Measurements from ENCODE around the gene TMEM143. TPM values are rescaled to one million over a fixed set of nuclear protein-coding genes. Genes with fewer than 3 reads are reported as not detected.

The TMEM143 gene
- total and polyA plus RNA-seq, 2 donors (not counting 3 experiments of a cell fraction or from before 2014, with no cell fraction given) = 5.4 to 7.3 TPM

DNA sequence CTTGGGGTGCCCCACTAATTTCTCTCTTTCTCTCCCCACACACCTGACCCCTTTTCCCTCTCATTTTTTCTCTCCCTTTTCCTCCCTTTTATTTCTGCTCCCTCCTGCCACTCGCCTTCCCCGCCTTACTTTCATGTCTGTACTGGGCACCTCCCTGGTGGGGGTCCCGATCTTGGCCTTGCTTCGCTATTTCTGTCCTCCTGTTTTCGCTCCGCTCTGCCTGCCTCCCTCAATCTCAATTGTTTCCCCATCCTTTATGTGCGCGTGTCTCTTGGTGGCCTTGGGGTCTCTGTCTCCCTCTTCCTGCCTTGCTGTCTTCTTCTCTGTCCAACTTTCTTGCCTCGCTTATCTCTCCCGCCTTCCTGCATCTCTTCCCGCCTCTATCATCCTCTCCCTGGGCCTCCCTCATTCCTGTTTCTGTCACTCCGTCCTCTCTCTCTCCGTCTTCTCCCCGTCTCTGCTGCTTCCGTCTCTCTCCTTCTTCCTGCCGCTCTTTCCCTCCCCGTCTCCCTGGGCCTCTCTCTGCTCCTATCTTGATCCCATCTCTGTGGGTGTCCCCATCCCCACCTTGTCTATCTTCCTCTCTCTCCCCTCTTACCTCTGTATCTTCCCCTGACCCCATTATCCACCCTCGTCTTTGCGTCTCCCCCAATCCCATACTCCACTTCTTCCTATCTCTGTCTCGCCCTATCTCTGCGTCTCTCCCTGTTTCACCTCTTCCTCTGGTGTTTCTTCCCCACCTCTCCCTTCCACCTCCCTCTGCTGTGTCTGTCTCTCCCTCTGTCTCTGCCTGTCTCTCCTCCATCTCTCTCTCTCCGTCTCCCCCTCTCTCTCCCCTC lies 33.7 kb upstream of the TMEM143 start:
- Histone ChIP-seq H3K27ac (ENCODE audit: insufficient read depth, low read depth, low read length) (no peak overlapping the region), H3K9me3 (replicated peaks; ENCODE audit: control insufficient read depth, insufficient read depth, low read length) (no peaks in the 10 kb centered on the region), H3K9ac (replicated peaks; ENCODE audit: extremely low read depth, insufficient read depth, low read length) (peak overlapping the region; percentile 14), H4K20me1 (replicated peaks; ENCODE audit: control insufficient read depth, extremely low read depth, insufficient read depth, low read length) (no peaks in the 10 kb centered on the region), H3K9me1 (replicated peaks; ENCODE audit: control insufficient read depth, extremely low read depth, insufficient read depth, low read length) (no peaks in the 10 kb centered on the region), H3K4me2 (ENCODE audit: insufficient read depth, low read length) (peak overlapping the region; percentile 36), H3K36me3 (ENCODE audit: control insufficient read depth in 2 of 2, extremely low read depth in 1 of 2, insufficient read depth in 2 of 2, low read length in 2 of 2) (no peaks in the 10 kb centered on the region), H3K79me2 (ENCODE audit: control insufficient read depth, insufficient read depth, low read length) (no peaks in the 10 kb centered on the region), H3K4me3 (replicated peaks in 1 of 3; ENCODE audit: insufficient read depth in 1 of 3, low read depth in 1 of 3, low read length in 3 of 3) (peak overlapping the region; percentile 29 to 38 (median 32)), H3K4me1 (ENCODE audit: control insufficient read depth, extremely low read depth, insufficient read depth, low read length) (peaks cover 10% of the 10 kb centered on the region), H2AFZ (ENCODE audit: low read depth, low read length) (peak overlapping the region; percentile 58), H3K27me3 (ENCODE audit: control insufficient read depth in 2 of 2, insufficient read depth in 2 of 2, low read length in 2 of 2) (peaks cover 21 to 33% of the 10 kb centered on the region in 2 experiments)
- FAIRE-seq = peak; percentile 74
- intact Hi-C loops (cut with micrococcal nuclease) (loop anchor here (2.0 to 5.0 kb wide), 3 partner anchors 17 to 85 kb away; partner anchors contain the start of gene GRWD1), dilution Hi-C loops (cut with MboI; ENCODE audit: extremely low pct_ligation_motif_present, low sequenced_read_pairs) (no loop called here)
- CTCF ChIA-PET = no interaction called here
- POLR2A ChIA-PET = no interaction called here
- BruUV-seq (replicated peaks) = no TSS peak
- no peak for DNase-seq (ENCODE audit: low read depth, low spot score)
- peak; percentile 12 for TF ChIP-seq POLR2A (IDR thresholded peaks at IDR 0.05; ENCODE audit: low read depth, low read length)
- peak; percentile 40 for TF ChIP-seq EZH2 (IDR thresholded peaks at IDR 0.05; ENCODE audit: borderline replicate concordance, low read depth, low read length, severe bottlenecking)
- no peak for TF ChIP-seq MYC (IDR thresholded peaks at IDR 0.05; ENCODE audit: low read depth, low read length)

DNA sequence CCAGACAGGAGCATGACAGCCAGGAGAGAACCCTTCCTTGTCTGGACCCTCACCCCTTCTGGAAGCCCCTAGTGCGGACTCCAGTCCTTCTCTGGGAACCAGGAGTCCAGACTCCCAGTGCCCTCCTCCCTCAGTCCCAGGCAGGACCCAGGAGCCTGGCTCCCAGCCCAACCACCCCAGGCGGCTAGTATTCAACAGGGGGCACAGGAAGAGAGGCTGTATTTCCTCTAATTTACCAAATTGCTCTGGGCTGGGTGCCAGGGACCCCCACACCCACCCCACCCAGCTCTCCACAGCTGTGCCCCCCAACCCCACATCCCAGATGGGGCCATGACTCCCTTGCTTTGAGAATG lies 33.1 kb upstream of the TMEM143 start:
- dilution Hi-C loops (cut with MboI; ENCODE audit: extremely low pct_ligation_motif_present, low sequenced_read_pairs) = no loop called here
- H3K79me2 ChIP-seq (ENCODE audit: control insufficient read depth, insufficient read depth, low read length) = no peaks in the 10 kb centered on the region
- H3K4me2 ChIP-seq (ENCODE audit: insufficient read depth, low read length) = no peak overlapping the region
- ChIA-PET CTCF (no interaction called here), POLR2A (no interaction called here)
- H3K27me3 ChIP-seq (ENCODE audit: control insufficient read depth in 2 of 2, insufficient read depth in 2 of 2, low read length in 2 of 2) = peaks cover 21 to 33% of the 10 kb centered on the region in 2 experiments
- FAIRE-seq (no peak), DNase-seq (ENCODE audit: low read depth, low spot score) (no peak)
- no peaks in the 10 kb centered on the region for H4K20me1 ChIP-seq (replicated peaks; ENCODE audit: control insufficient read depth, extremely low read depth, insufficient read depth, low read length)
- H3K9me3 ChIP-seq (replicated peaks; ENCODE audit: control insufficient read depth, insufficient read depth, low read length) = no peaks in the 10 kb centered on the region
- no peak overlapping the region for H3K4me3 ChIP-seq (replicated peaks in 1 of 3; ENCODE audit: insufficient read depth in 1 of 3, low read depth in 1 of 3, low read length in 3 of 3)
- TF ChIP-seq MYC (IDR thresholded peaks at IDR 0.05; ENCODE audit: low read depth, low read length) = no peak
- peak; percentile 47 for TF ChIP-seq POLR2A (IDR thresholded peaks at IDR 0.05; ENCODE audit: low read depth, low read length)
- H2AFZ ChIP-seq (ENCODE audit: low read depth, low read length) = no peak overlapping the region
- intact Hi-C loops (cut with micrococcal nuclease) = loop anchor here (5.0 kb wide), 1 partner anchor 86 kb away; no protein-coding TSS in a partner anchor
- no peak overlapping the region for H3K9ac ChIP-seq (replicated peaks; ENCODE audit: extremely low read depth, insufficient read depth, low read length)
- H3K4me1 ChIP-seq (ENCODE audit: control insufficient read depth, extremely low read depth, insufficient read depth, low read length) = peaks cover 10% of the 10 kb centered on the region
- no peak overlapping the region for H3K27ac ChIP-seq (ENCODE audit: insufficient read depth, low read depth, low read length)
- H3K36me3 ChIP-seq (ENCODE audit: control insufficient read depth in 2 of 2, extremely low read depth in 1 of 2, insufficient read depth in 2 of 2, low read length in 2 of 2) = no peaks in the 10 kb centered on the region
- no peaks in the 10 kb centered on the region for H3K9me1 ChIP-seq (replicated peaks; ENCODE audit: control insufficient read depth, extremely low read depth, insufficient read depth, low read length)
- BruUV-seq (replicated peaks) = no TSS peak
